Measurements from ENCODE around the gene VAV2. TPM values are rescaled to one million over a fixed set of nuclear protein-coding genes. Genes with fewer than 3 reads are reported as not detected.

Gene VAV2
- total and polyA plus RNA-seq, 2 experiments from 2014 or later = 8.1 to 28.9 TPM

DNA sequence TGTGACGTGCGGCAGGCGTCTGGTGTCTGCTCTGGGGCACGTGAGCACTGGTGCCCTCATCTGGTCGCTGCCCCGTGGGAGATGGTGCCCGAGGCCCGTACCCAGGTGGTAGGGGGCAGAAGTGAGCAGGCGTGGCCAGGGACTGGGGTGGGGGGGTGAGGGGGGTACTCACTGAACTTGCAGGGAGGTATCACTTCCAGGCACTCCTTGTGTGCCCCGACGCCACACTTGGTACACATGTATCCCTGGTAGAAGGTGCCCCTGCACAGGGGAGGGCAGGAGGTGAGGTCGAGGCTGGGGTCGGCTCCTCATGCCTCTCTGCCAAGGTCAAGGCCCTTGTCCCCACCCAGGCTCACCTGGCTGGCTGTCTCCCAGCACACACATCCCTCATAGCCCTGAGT is 208.8 kb downstream of the VAV2 start:
- Mint-ChIP-seq H3K9me3 (no peaks in the 10 kb centered on the region), H3K27me3 (ENCODE audit: insufficient read depth, low read depth, poor library complexity) (peaks cover 6% of the 10 kb centered on the region), H3K27ac (no peak overlapping the region), H3K36me3 (ENCODE audit: low read depth) (peaks cover 12% of the 10 kb centered on the region; the same call in 1 of the 3 replicates), H3K4me1 (peaks cover 7% of the 10 kb centered on the region), H3K4me3 (no peak overlapping the region)
- DNase-seq (ENCODE audit: low spot score) (no peak), ATAC-seq (no peak)
- no peak overlapping the region for H3K4me2 ChIP-seq
- H2AFZ ChIP-seq = no peak overlapping the region
- H3K4me3 ChIP-seq = no peak overlapping the region
- H3K79me2 ChIP-seq (replicated peaks; ENCODE audit: insufficient read depth) = no peaks in the 10 kb centered on the region
- H3K27ac ChIP-seq (ENCODE audit: low read depth) = no peak overlapping the region
- no peaks in the 10 kb centered on the region for H3K27me3 ChIP-seq (ENCODE audit: insufficient read depth)
- no peaks in the 10 kb centered on the region for H3K36me3 ChIP-seq (ENCODE audit: insufficient read depth)
- H3F3A ChIP-seq (replicated peaks; ENCODE audit: low read depth) = no peaks in the 10 kb centered on the region
- TF ChIP-seq JUNB (IDR thresholded peaks at IDR 0.05; ENCODE audit: unreplicated experiment) (no peak), POLR2AphosphoS5 (IDR thresholded peaks at IDR 0.05; ENCODE audit: low read depth) (no peak)
- TF ChIP-seq, protein P1, sequence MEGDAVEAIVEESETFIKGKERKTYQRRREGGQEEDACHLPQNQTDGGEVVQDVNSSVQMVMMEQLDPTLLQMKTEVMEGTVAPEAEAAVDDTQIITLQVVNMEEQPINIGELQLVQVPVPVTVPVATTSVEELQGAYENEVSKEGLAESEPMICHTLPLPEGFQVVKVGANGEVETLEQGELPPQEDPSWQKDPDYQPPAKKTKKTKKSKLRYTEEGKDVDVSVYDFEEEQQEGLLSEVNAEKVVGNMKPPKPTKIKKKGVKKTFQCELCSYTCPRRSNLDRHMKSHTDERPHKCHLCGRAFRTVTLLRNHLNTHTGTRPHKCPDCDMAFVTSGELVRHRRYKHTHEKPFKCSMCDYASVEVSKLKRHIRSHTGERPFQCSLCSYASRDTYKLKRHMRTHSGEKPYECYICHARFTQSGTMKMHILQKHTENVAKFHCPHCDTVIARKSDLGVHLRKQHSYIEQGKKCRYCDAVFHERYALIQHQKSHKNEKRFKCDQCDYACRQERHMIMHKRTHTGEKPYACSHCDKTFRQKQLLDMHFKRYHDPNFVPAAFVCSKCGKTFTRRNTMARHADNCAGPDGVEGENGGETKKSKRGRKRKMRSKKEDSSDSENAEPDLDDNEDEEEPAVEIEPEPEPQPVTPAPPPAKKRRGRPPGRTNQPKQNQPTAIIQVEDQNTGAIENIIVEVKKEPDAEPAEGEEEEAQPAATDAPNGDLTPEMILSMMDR (conservative IDR thresholded peaks at IDR 0.05; ENCODE audit: low read depth in 2 of 2) = peak in 1 of 2 experiments; percentile 28; a peak in 1 of 4 replicates
- H3K4me1 ChIP-seq (ENCODE audit: insufficient read depth) = no peaks in the 10 kb centered on the region
- H3K9me2 ChIP-seq (ENCODE audit: insufficient read depth) = no peaks in the 10 kb centered on the region
- H4K20me1 ChIP-seq (replicated peaks; ENCODE audit: insufficient read depth) = no peaks in the 10 kb centered on the region

DNA sequence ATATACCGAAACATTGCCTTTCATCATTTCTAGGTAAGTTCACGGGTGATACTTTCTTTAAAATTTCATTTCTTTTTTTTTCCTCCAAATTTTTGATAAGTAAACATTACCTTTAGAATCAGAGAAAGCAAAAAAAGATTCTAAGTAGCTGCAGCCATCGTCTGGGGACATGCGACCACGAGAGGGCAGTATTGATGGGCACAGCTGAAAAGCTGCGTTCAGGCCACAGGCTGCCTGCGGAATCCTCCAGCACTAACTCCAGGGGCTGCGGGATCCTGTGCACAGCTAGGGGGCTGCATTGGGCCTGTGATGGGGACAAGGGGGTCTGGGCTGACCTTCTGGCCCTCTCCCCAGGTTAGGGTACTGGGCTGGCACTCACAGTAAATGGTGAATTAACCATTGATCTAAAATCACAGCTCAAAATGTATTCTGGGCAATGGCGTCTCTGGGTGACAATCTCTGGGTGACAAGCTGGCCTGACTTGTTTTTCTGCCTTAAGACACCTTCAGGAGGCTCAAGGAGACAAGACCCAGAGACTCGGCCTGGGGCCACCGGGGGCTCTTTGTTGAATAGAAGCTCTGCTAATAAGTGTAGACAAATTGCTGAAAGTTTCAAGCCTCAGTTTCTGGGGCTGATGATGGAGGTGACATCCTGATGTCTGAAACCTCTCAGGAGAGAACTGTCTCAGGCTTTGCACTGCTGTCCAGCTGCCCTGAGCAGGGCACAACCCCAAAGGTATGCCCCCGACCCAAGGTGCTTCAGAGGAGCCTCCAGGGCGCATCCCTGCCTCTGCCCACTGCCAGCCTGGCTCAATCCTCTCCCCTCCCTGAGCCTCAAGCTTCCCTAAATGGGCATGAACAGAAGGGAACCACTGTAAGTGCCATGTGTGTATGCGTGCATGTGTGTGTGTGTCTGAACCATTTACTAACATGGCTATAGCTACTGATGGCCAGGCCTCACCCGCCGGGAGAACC is 209.7 kb downstream of the VAV2 start:
- ATAC-seq (peak; percentile 87), DNase-seq (ENCODE audit: low spot score) (peak; percentile 86)
- Histone ChIP-seq H3K27ac (ENCODE audit: low read depth) (no peak overlapping the region), H3K27me3 (ENCODE audit: insufficient read depth) (no peaks in the 10 kb centered on the region), H3K9me2 (ENCODE audit: insufficient read depth) (no peaks in the 10 kb centered on the region), H3F3A (replicated peaks; ENCODE audit: low read depth) (no peaks in the 10 kb centered on the region), H4K20me1 (replicated peaks; ENCODE audit: insufficient read depth) (no peaks in the 10 kb centered on the region), H3K4me1 (ENCODE audit: insufficient read depth) (no peaks in the 10 kb centered on the region), H2AFZ (no peak overlapping the region), H3K4me2 (no peak overlapping the region), H3K36me3 (ENCODE audit: insufficient read depth) (no peaks in the 10 kb centered on the region), H3K79me2 (replicated peaks; ENCODE audit: insufficient read depth) (no peaks in the 10 kb centered on the region), H3K4me3 (no peak overlapping the region)
- peaks cover 4% of the 10 kb centered on the region for H3K27me3 Mint-ChIP-seq (ENCODE audit: insufficient read depth, low read depth, poor library complexity)
- peaks cover 3% of the 10 kb centered on the region; the same call in 2 of the 3 replicates for H3K4me1 Mint-ChIP-seq
- H3K4me3 Mint-ChIP-seq = no peak overlapping the region
- TF ChIP-seq, protein P1 (conservative IDR thresholded peaks at IDR 0.05; ENCODE audit: low read depth in 2 of 2) = peak; percentile 89 to 90
- no peak for TF ChIP-seq ZNF331 (CRISPR knock-in tag; IDR thresholded peaks at IDR 0.05; ENCODE audit: low read depth)
- TF ChIP-seq JUNB (IDR thresholded peaks at IDR 0.05; ENCODE audit: unreplicated experiment) = no peak
- TF ChIP-seq ZNF462 (CRISPR knock-in tag; IDR thresholded peaks at IDR 0.05) = no peak
- TF ChIP-seq STAT1 (IDR thresholded peaks at IDR 0.05; ENCODE audit: unreplicated experiment) = no peak
- no peak for TF ChIP-seq EZH2phosphoT487 (IDR thresholded peaks at IDR 0.05; ENCODE audit: unreplicated experiment)
- H3K36me3 Mint-ChIP-seq (ENCODE audit: low read depth) = peaks cover 12% of the 10 kb centered on the region; the same call in 1 of the 3 replicates
- no peak overlapping the region for H3K27ac Mint-ChIP-seq
- H3K9me3 Mint-ChIP-seq = no peaks in the 10 kb centered on the region

All from GM23338 (cell line).